HepG2 (cell line): Measurements from ENCODE around the gene UBE2S. TPM values are rescaled to one million over a fixed set of nuclear protein-coding genes. Genes with fewer than 3 reads are reported as not detected.
A peak's percentile ranks its signal among the peaks of the same experiment; 100 is the strongest.

ENCODE experiments used
- ATAC-seq: fragments of 200-7000 bp; cut with Tn5 transposase; 3 replicates; pipeline ENCODE4 v1.9.1; 2020; ENCODE audit warnings: mild to moderate bottlenecking, moderate library complexity
- BruUV-seq: library from RNA; stranded (reverse); fragments of 400-500 nt; replicated peaks from 2 replicates; lab custom pipeline; 2021; lab: Mats Ljungman, UMichigan
- CTCF ChIA-PET: fragments of 300-600 bp; formaldehyde crosslinking; extraction: SDS; loops from one replicate; lab custom pipeline; 2021; ENCODE audit warnings: low total read pairs, inconsistent platforms, low intra/inter-chr PET ratio; lab: Yijun Ruan, JAX
- POLR2A ChIA-PET: fragments of 350-600 bp; sonication (Branson Sonifier 250); formaldehyde crosslinking; loops from one replicate; lab custom pipeline; 2020; ENCODE audit warnings: antibody characterized with exemption, inconsistent platforms; lab: Yijun Ruan, JAX
- DNase-seq: peaks from one replicate; pipeline ENCODE4 v3.0.0-alpha.2; 2015; ENCODE audit warnings: low spot score
- FAIRE-seq: peaks from 3 replicates; lab custom pipeline; 2011; peaks lifted over from hg19 to GRCh38; lab: Jason Lieb, UNC
- H2AFZ ChIP-seq: one replicate; pipeline ENCODE4 v1.6.1; 2011; ENCODE audit warnings: low read length, inconsistent platforms
- H3K27ac ChIP-seq: fragments of 300-600 bp; 3 replicates; pipeline ENCODE4 v1.8.0; 2011; ENCODE audit warnings: mixed run types, mild to moderate bottlenecking, mixed read lengths, low read length, inconsistent platforms; ENCODE audit not compliant: insufficient read depth; ENCODE audit errors: extremely low read length
- H3K27me3 ChIP-seq, 2 experiments: fragments of 200-600 bp in 1 of 2; 2 replicates in 1 of 2; 3 replicates in 1 of 2; pipeline versions ENCODE4 v1.6.0 to v1.8.0; 2011; ENCODE audit warnings: low read length in 2 of 2, mild to moderate bottlenecking in 2 of 2, moderate library complexity in 2 of 2, inconsistent platforms in 1 of 2; ENCODE audit not compliant: insufficient read depth in 2 of 2, control insufficient read depth in 1 of 2
- H3K36me3 ChIP-seq, 2 experiments: fragments of 200-600 bp in 1 of 2; replicated peaks in 1 of 2; 2 replicates in 1 of 2; 3 replicates in 1 of 2; pipeline versions ENCODE4 v1.5.1 to v1.8.0; 2011; ENCODE audit warnings: low read length in 2 of 2, inconsistent platforms in 1 of 2; ENCODE audit not compliant: insufficient read depth in 2 of 2, control insufficient read depth in 1 of 2
- H3K4me1 ChIP-seq: 2 replicates; pipeline ENCODE4 v1.5.1; 2012; ENCODE audit warnings: low read length, inconsistent platforms; ENCODE audit not compliant: insufficient read depth
- H3K4me2 ChIP-seq: 2 replicates; pipeline ENCODE4 v1.6.0; 2011; ENCODE audit warnings: low read depth, low read length, inconsistent platforms
- H3K4me3 ChIP-seq, 3 experiments: fragments of 200-600 bp in 1 of 3; sonication (generic), shearing (Covaris generic) in 1 of 3; replicated peaks in 1 of 3; 2 replicates each; pipeline ENCODE4 v1.5.1; 2011 to 2016; ENCODE audit warnings: low read length in 3 of 3, inconsistent platforms in 2 of 3, low read depth in 2 of 3, mild to moderate bottlenecking in 2 of 3, control low read depth in 1 of 3, mixed read lengths in 1 of 3; ENCODE audit not compliant: insufficient read depth in 1 of 3
- H3K79me2 ChIP-seq: one replicate; pipeline ENCODE4 v1.6.1; 2011; ENCODE audit warnings: low read length, inconsistent platforms; ENCODE audit not compliant: insufficient read depth
- H3K9ac ChIP-seq: 2 replicates; pipeline ENCODE4 v1.6.0; 2011; ENCODE audit warnings: mild to moderate bottlenecking, low read depth, low read length, inconsistent platforms; ENCODE audit not compliant: insufficient read depth
- H3K9me3 ChIP-seq: 2 replicates; pipeline ENCODE4 v1.5.1; 2012; ENCODE audit warnings: mild to moderate bottlenecking, low read length
- H4K20me1 ChIP-seq: 2 replicates; pipeline ENCODE4 v1.6.0; 2011; ENCODE audit warnings: inconsistent platforms, mild to moderate bottlenecking, low read length, moderate library complexity; ENCODE audit not compliant: insufficient read depth
- AGO2 ChIP-seq: fragments of 200-400 bp; formaldehyde crosslinking; optimal IDR thresholded peaks from 2 replicates; pipeline ENCODE3; 2017; ENCODE audit warnings: mild to moderate bottlenecking, low read depth, low read length, moderate library complexity
- ARID2 ChIP-seq: sonication (generic); formaldehyde crosslinking; IDR thresholded peaks from 2 replicates; pipeline ENCODE4 v1.8.1; 2022; ENCODE audit warnings: mild to moderate bottlenecking, missing genetic modification reagents, borderline replicate concordance
- ATF2 ChIP-seq: sonication (generic); formaldehyde crosslinking; IDR thresholded peaks from 2 replicates; pipeline ENCODE4 v1.4.0; 2020; ENCODE audit warnings: missing genetic modification reagents
- KDM2A ChIP-seq: sonication (generic); formaldehyde crosslinking; IDR thresholded peaks from 2 replicates; pipeline ENCODE4 v1.4.0; 2020; ENCODE audit warnings: low read depth, missing genetic modification reagents, borderline replicate concordance
- RBFOX2 ChIP-seq: fragments of 200-400 bp; formaldehyde crosslinking; IDR thresholded peaks from 2 replicates; pipeline ENCODE4 v1.6.1; 2017; ENCODE audit warnings: low read depth, mild to moderate bottlenecking, low read length
- TOPORS ChIP-seq: sonication (generic); formaldehyde crosslinking; IDR thresholded peaks from 2 replicates; pipeline ENCODE4 v1.8.0; 2023; ENCODE audit warnings: mild to moderate bottlenecking, missing genetic modification reagents
- ZBTB44 ChIP-seq: sonication (generic); formaldehyde crosslinking; IDR thresholded peaks from 2 replicates; pipeline ENCODE4 v1.4.0; 2020; ENCODE audit warnings: missing genetic modification reagents
- ZNF337 ChIP-seq: sonication (generic); formaldehyde crosslinking; IDR thresholded peaks from 2 replicates; pipeline ENCODE4 v1.5.1; 2020; ENCODE audit warnings: missing genetic modification reagents, low read depth, mild to moderate bottlenecking, borderline replicate concordance
- ZNF687 ChIP-seq: sonication (generic); formaldehyde crosslinking; IDR thresholded peaks from 2 replicates; pipeline ENCODE4 v1.5.1; 2020; ENCODE audit warnings: mild to moderate bottlenecking, missing genetic modification reagents, moderate library complexity
- ZNF746 ChIP-seq: sonication (generic); formaldehyde crosslinking; IDR thresholded peaks from 2 replicates; pipeline ENCODE4 v1.8.0; 2022; ENCODE audit warnings: mild to moderate bottlenecking, missing genetic modification reagents
- WGBS: methylation state at CpG from one replicate; pipeline ENCODE4 v1.1.6; 2017; ENCODE audit warnings: low lambda C conversion rate; 5-methylcytosine and 5-hydroxymethylcytosine counted together
- in situ Hi-C: cut with HindIII; loops from 2 replicates; pipeline ENCODE4 v1.10.0; 2017; ENCODE audit warnings: low pct_unique_long_range_greater_than_20kb; ENCODE audit not compliant: extremely low pct_ligation_motif_present
- intact Hi-C: fragments of 100-400 bp; cut with micrococcal nuclease; formaldehyde crosslinking; loops from one replicate; pipeline ENCODE4 v1.10.0; 2022; ENCODE audit not compliant: unreplicated experiment
- polyA plus RNA-seq, 8 experiments: library from polyadenylated mRNA; depleted of rRNA in 3 of 8; stranded (reverse) in 7 of 8; unstranded in 1 of 8; fragments of >200 nt; fragmentation: Illumina TruSeq in 4 of 8; extraction: Trizol in 4 of 8; gene quantifications; 2 replicates each; pipeline versions ENCODE4 v1.2.1 to v1.2.3, GENCODE V29; 2011 to 2016; ENCODE audit warnings: low read depth in 4 of 8, missing spikeins in 1 of 8, mixed read lengths in 1 of 8; ENCODE audit not compliant: insufficient read depth in 1 of 8
- total RNA-seq, 5 experiments: library from RNA; depleted of rRNA; stranded (reverse); fragments of >200 nt; fragmentation: Illumina TruSeq; extraction: Trizol; gene quantifications; 2 replicates each; pipeline ENCODE4 v1.2.3, GENCODE V29; 2016; ENCODE audit warnings: low read depth in 1 of 5

Gene UBE2S
- total and polyA plus RNA-seq, 2 of the 13 experiments (the other 11 are each of a cell fraction or from before 2014, with no cell fraction given), result 32.2 to 39.3 TPM

GRCh38 chr19:55389386-55390317 is 17.9 kb downstream of the UBE2S start (continued):
- TF ChIP-seq ZBTB44, result no peak
- 0 out of 2 replicates have a peak, but pooled peaks have one; percentile 2 for TF ChIP-seq KDM2A (CRISPR knock-in tag)

- peak overlapping the region; percentile 96 for H3K9ac ChIP-seq
- ATAC-seq (no peak), DNase-seq (no peak), FAIRE-seq (no peak)
- H3K27me3 ChIP-seq, result no peaks in the 10 kb centered on the region; a peak in 1 of 5 replicates
- H3K27ac ChIP-seq, result no peak overlapping the region
- peaks cover 48% of the 10 kb centered on the region for H4K20me1 ChIP-seq
- BruUV-seq, result no TSS peak
- 0 out of 2 replicates have a peak, but pooled peaks have one; percentile 22 for TF ChIP-seq ZNF746 (CRISPR knock-in tag)
- peak; percentile 65; the same call in 1 of the 2 replicates for TF ChIP-seq ARID2 (CRISPR knock-in tag)
- TF ChIP-seq AGO2, result peak; percentile 72
- TF ChIP-seq ATF2 (CRISPR knock-in tag), result no peak
- TF ChIP-seq ZNF687, result peak; percentile 8; the same call in 1 of the 2 replicates
- TF ChIP-seq ZNF337, result no peak
- TF ChIP-seq RBFOX2, result peak; percentile 52
- 0 out of 2 replicates have a peak, but pooled peaks have one; percentile 54 for TF ChIP-seq TOPORS (CRISPR knock-in tag)
- ChIA-PET POLR2A (interaction anchor here (1.4 to 9.7 kb wide), 8 partner anchors 12 to 129 kb away, joined by 3 to 62 read pairs (median 6); partner anchors contain the start of genes HSPBP1, KMT5C and UBE2S), CTCF (no interaction called here)
- peak overlapping the region; percentile 86 to 100 (median 89) for H3K4me3 ChIP-seq
- in situ Hi-C loops, result no loop called here
- peak overlapping the region; percentile 96 for H3K4me2 ChIP-seq
- H2AFZ ChIP-seq, result no peak overlapping the region
- intact Hi-C loops, result loop anchor here (5.0 kb wide), 1 partner anchor 56 kb away; no protein-coding TSS in a partner anchor
- WGBS, result 95% methylated on average over 22 of the region's 24 CpGs
- no peaks in the 10 kb centered on the region for H3K9me3 ChIP-seq
- H3K36me3 ChIP-seq, result peaks cover 16 to 35% of the 10 kb centered on the region in 2 experiments
- H3K4me1 ChIP-seq, result peaks cover 47% of the 10 kb centered on the region
- peaks cover 30% of the 10 kb centered on the region for H3K79me2 ChIP-seq
Measured at GRCh38 chr19:55387736-55388497, 19.7 kb downstream of the UBE2S start.
